IPS-NIHi7 (cell line): Measurements from ENCODE around the gene XXYLT1.
"Not testable (repeated sequence)": the region's sequence is repeated elsewhere in the genome, so short reads cannot be mapped to it uniquely, and the experiment has no call there.

ENCODE experiments used
- DNase-seq: peaks from one replicate; pipeline ENCODE4 v3.0.0; 2012; ENCODE audit warnings: mixed read lengths; ENCODE audit errors: extremely low spot score

The XXYLT1 gene

DNA sequence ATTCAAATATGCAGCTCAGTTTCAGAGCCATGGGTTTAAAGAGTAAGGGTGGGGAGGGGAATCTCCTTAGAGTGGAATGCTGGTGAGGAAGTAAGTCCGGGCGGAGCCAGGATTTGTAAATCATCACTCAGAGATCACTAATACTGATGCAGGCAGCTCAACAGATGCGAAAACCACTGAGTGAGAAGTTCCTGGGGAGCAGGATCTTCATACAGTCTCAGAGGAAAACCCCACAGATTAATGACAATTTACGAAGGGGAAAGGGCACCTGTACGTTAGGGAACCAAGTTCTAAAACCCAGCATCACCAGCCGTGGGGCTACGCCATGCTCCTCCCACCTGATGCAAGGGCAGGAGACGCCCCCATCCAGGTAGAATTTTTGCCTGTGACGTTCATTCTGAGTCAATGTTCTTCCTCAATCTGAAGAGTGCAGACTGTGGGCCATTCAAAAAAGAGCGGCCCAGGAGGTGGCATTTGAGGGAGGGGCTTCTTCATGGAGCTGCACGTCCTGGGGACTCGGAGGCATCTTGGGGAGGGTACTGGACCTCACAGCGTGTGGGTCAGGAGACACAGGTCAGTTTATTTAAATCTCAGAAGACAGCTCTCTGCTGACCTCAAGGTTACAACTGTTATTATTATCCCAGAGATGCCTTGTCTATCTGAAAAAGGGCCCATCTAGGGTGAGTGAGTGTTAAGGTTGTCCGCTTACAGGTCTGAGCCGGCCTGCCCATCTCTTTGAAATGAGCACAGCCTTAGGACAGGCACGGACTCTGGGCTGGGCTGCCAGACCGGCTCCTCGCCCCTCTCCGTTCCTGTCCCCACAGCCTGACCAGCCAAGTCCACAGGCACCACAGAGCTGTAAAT, 228.0 kb downstream of the XXYLT1 start:
- no peak for DNase-seq

DNA sequence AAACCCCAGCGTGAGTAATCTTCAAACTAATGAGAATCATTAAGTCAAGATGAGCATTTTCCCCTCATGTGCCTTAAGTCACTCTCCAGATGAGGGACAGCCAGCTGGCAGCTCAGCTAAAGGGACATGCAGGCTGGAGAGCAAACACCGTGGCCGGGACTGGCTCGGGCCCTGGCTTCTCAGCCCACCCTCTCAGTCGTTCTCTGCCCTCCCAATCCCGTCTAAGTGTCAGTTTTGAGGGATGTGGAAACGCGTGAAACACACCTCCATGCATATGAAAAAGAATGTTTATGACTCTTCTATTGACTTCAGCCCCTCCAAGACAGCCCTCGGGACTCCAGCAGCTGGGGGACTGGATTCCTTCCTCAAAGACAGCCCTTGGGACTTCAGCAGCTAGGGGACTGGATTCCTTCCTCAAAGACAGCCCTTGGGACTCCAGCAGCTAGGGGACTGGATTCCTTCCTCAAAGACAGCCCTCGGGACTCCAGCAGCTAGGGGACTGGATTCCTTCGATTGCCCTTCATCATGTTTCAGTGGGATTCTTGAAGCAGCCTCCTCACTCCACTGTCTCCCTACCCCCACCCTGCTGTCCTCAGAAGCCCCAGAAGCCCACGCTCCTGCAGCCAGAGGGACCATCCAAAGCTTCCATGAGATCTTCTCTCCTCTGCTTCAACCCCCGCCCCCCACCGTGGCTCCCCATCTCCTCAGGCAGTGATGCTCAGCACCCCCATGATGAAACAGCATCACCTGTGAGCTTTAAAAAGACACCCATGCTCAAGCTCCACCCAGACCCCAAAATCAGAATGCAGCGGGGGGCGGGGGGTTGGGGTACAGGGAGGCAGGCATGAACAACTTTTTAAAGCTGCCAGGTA, 228.9 kb downstream of the XXYLT1 start:
- no peak for DNase-seq

DNA sequence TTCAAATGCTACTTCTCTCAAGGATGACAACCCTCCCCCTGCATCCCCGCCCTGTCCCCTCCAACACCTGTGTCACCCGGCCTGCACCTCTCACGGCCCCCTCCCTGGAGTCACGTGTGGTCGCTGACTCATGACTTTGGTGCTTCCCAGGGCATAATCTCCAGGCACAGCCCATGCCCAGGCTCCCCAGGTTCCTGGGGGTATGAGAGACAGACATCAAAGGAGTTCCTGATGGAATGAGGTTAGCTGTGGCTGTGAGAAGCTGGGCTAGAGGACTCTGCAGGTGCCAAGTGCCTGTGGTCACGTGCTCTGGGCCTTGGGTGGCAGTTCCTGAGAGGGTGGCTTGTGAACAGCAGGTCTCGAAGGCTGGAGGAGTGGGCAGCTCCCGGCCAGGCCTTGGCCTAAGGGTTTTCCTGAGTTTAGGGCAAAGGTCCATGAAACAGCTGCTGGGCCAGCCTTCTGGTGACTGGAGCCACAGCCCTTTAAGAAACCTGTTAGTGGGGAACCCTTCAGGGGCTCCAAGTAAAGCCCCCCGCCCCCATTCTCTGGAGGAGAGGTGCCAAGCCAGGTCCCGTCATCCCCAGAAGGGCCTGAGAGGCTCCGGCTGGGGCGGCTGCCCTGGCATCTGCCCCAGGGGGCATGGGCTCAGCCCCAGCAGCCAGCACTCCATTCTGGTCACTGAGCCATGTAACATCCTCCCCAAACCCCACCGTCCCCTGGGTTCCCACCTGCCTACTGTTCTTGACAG, 230.0 kb downstream of the XXYLT1 start:
- peak; percentile 13 for DNase-seq

DNA sequence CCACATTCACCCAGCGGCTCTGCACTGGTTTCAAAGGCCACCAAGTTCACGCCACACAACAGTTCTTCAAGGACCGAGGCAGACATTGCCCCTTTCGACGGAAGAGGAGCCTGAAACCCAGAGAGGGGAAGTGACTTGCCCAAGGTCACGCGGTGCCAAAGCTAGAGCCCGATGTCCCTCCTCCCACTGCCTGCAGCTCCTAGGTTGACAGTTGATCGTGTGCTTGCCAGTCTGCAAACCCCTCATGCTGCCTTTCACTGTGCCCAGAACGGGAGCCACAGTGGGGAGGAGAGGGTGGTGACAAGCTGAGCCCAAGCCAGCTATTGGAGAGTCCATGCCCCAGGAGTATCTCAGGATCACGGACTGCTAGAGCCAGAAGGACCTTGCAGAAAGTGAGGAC, 230.9 kb downstream of the XXYLT1 start:
- DNase-seq: peak; percentile 6

DNA sequence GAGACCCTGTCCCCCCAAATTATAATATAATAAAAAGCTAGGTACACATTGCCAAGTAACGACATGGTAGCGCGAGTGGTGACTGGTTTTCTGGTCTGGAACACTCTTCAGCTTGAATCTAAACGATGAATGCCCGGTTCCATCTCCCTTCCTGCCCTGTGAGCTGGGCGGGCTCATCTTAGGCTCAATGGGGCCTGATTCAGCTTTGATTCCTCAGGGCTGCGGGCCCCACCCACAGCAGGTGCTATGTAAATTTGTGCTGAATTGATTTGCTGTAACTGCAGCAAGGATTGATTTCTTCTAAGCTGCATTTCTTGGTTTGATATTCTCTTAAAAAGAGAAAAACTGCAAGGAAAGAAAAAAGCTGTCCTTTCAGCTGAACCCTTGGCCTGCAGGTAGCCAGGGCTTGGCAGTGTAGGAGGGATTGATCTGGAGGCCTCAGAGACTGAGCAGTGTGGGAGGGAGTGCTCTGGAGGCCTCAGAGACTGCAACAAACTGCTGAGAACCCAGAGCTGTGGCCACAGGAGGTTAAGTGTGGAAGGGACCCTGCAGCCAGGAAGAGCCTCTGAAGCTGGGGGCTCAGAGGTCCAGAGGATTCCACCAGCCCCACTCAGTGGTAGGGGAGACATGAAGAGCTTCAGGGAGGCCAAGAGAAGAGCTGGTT, 231.6 kb downstream of the XXYLT1 start:
- DNase-seq: no peak

DNA sequence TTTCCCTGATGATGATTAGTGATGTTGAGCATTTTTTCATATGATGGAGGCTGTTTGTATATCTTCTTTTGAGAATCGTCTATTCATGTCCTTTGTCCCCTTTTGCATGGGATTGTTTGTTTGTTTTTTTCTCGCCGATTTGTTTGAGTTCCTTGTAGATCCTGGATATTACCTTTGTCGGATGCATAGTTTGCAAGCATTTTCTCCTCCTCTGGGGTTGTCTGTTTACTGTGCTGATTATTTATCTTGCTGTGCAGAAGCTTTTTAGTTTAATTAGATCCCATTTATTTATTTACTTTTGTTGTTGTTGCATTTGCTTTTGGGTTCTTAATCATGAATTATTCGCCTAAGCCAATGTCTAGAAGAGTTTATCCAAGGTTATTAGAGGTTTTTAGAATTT, 232.8 kb downstream of the XXYLT1 start:
- DNase-seq: no peak

DNA sequence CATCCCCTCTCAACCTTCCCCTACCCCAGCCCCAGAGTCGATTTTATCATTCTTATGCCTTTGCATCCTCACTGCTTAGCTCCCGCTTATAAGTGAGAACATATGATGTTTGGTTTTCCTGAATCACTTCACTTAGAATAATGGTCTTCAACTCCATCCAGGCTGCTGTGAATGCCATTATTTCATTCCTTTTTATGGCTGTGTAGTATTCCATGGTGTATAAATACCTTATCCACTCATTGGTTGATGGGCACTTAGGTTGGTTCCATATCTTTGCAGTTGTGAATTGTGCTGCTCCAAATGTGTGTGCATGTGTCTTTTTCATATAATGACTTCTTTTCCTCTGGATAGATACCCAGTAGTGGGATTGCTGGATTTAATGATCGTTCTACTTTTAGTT, 233.4 kb downstream of the XXYLT1 start:
- DNase-seq: not testable (repeated sequence)

DNA sequence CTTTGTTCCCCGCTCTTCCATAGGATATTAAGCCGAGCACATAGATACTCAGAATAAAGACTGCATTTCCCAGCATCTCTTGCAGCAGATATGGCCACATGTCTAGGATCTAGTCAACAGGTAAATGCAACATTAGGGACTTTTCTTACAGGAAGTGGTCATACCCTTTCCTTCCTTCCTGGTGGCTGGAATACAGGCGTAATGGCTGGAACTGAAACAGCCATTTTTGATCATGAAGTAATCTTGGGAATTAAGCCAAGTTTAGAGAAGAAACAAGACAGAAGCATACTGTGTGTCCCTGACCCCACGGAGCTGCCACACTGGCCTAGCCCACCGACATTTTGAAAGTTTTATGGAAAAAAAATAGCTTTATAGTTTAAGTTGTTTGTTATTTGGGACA, 234.0 kb downstream of the XXYLT1 start:
- no peak for DNase-seq

DNA sequence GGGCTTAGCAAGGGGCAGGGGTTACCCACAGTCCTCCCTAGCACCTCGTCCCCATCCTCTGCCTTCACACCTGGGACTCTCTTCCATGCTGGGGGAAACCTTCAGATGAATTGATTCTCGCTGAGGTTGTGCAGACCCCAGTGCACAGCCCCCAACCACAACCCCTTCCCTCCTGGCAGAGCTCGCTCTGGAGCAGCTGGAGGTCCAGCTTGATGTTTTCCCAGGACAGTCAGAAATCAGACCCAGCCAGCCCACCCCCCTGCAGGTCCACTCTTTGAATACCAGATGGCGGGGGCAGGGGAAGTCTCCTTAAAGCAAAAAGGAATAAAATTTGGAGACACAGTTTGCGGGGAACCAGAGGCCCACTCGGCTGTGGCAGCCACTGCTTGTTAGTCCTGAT, 234.4 kb downstream of the XXYLT1 start:
- no peak for DNase-seq

DNA sequence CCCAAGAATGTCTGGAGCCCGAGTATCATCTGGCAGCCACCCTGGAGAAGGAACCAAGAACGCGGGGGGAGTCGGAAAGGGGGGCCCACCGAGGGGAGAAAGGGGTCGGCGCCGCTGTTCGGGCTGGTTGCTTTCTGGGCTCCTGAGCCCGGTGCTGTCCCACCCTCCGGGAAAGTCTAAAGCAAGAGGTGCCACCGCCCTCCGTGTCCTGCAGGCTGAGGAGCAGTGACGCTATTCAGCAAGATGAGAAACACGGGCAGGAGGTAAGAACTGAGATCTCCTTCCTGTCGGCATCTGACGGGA, 234.8 kb downstream of the XXYLT1 start:
- no peak for DNase-seq

DNA sequence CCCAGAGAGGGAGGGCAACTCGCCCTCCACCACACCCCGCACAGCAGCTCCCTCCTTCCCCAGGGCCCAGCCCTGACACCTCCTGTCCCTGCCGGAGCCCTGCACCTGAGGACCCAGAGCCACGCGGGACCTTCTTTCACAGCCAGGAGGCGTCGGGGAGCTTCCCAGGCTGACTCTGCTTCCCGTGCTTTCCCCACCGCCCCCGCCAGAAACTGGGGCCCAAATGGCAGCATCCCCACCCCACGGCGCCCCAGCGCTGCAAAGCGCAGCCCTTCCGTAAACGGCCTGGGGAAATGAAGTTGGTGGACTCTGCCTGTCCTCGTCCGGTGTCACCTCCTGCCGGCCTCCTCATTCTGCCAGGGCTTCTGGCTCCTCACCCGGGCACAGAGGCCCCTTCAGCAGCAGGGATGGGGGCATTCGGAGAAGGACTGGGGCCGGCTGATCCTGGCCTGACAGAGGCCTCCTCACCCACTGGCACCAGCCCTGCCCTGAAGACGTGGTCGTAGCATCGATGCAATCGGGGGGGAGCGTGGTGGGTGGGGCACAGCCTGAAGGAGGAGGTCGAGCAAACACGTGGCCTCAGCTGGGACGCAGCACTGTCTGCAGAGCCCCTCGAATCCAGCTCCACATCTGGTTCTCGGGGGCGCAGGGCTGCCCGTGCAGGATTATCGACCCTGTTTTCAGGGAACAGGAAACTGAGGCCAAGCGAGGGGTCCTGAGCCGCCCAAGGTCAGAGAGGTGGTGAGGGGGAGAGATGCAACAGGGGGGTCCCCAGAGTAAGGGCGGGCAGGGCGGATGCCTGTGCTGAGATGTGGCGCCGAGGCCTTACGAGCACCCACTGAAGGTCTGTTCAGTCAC, 235.4 kb downstream of the XXYLT1 start:
- DNase-seq: peak; percentile 72

DNA sequence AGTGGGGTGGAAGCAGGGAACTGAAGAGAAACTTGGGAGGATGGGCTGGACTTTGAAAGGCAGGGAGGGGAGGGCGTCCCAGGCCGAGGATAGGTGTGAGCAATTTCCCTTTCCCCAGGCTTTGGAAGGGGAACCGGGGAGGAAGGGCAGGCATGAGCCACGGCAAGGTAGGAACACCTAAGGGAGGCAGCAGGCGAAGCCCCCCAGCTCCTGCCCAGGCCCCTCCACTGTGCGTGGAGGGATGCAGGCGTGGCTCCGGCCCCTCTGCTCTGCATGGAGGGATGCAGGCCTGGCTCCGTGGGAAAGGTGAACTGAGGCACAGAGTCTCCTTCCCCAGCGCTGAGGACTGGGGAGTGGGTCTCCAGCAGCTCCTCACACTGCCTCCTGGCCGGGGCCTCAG, 236.4 kb downstream of the XXYLT1 start:
- DNase-seq: no peak

DNA sequence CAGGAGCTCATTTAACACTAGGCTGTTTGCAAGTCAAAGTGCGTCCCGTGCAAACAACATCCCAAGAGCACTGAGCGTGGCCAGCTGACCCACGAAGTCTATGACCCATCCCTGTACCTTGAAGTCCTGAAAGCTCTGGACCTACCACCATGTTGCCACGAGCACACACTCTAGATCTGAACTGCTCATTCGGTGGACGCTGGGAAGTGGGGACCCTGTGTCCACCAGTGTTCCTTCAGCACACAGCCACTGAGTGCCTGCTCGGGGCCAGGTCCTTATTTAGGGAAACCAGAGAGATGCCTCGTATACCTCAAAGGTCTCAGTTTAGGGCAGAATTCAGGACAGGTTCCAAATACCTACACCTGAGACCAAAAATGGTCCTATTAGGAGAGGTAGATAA, 236.9 kb downstream of the XXYLT1 start:
- no peak for DNase-seq

DNA sequence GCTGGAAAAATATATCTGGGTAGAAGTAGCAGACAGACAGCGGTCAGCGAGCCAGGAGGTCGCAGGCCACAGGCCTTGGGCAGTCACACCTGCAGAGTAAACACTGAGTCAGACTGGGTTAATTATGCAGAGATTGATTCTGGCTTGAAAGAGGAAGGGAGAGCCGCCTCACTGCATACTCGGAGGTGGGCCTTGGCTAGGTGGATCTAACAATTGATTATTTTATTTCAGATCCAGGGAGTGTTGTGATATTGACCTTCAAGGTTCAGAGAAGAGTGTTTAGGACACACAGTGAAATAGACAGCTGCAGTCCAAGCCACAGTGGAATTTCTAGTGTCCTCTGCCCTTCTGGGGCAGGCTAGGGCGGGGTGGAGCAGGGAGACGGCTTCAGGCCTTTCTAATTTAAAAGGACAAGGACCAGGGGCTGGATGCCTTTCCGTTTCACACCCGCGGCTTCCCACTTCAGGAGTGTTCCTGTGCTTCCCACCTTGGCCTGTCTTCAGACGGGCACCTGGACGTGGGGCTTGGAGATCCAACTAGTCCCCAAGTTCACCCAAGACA, 237.3 kb downstream of the XXYLT1 start:
- DNase-seq: no peak

DNA sequence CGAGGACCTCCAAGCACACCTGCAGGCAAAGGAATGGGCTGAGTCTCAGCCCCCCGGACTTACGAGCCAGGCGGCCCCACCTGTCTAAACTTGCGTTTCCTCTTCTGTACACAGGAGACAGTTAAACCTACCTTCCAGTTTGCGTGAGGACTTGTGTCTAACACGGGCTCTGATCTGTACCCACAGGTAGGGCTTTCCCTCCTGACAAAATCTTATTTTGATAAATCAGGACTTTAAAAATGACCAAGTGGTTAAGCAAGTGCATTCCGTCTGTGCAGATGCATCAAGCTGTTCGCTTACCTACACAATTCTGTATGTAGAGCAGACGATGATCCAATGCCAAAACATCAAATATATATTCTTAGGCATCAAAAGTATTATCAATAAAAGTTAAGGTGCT, 238.0 kb downstream of the XXYLT1 start:
- no peak for DNase-seq

DNA sequence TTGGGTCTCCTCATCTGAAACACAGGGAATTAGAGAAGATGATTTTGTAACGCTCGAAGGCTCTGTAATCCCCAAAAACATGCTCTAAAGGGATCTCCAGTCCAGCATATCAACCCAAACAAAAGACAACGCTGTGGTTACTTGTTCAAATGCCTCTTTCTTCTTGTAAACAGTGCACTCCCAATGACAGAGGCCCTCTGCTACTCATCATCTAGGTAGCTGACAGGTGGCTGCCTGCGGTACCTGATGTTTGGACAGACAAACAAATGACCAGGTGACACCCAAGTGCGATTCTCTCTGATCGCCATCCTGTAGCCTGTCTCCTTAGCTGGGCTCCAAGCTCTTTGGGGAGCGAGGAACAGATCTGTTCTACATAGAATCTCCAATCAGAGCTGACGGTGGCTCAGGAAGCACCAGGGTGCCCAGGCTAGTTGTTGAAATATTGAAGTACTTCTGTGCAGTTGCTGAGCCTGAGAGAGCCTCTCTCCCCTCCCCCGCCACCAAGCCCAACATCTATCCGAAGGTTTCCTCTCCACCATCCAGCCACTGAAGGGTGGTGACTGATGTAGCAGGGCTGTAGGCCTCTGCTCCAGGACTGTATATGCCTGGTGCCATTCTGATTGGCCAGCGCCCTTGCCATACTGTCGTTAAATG, 238.7 kb downstream of the XXYLT1 start:
- DNase-seq: no peak

DNA sequence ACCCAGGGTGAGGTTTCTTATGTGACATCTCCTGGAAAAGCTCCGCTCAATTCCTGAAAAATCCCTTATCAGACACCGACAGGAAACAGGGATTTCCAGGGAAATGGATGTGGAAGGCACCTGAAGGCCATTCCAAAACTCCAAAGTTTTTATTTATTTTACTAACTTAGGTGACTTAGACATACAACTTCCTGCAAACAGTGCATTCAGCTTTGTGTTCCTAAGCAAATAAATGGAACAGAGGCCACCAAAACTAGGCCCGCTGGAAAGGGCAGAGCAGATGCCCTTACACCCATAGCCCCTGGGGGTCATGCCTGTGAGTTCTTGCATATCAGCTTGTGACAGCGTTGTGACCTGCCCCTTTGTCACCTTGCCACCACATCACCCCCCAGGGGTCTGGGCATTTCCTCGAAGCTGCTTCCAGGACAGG, 239.4 kb downstream of the XXYLT1 start:
- DNase-seq: no peak

DNA sequence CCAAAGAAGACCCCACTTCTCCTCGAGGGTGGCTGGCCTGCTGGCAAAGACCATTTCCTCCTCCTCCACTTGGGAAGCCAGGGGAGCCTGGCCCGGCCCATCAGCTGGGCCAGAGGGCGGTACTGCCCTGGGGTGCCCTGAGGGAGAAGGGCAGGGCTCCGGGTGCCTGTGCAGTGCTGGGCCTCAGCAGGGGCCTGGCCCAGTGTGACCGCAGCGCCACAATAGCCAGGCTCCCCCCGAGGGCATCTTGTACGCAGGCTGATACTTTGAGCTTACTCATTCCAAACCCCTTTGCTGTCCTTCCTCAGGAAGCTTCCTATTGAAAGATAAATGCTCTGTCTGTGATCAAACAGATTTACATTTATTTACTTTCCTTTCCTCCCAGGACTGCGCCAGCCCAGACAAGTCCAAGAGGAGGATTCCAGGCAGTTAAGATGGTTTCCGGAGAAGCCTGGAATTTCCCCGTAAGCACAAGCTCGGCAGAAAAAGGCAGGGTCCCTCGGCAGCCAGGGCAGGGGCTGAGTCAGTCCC, 240.1 kb downstream of the XXYLT1 start:
- no peak for DNase-seq

DNA sequence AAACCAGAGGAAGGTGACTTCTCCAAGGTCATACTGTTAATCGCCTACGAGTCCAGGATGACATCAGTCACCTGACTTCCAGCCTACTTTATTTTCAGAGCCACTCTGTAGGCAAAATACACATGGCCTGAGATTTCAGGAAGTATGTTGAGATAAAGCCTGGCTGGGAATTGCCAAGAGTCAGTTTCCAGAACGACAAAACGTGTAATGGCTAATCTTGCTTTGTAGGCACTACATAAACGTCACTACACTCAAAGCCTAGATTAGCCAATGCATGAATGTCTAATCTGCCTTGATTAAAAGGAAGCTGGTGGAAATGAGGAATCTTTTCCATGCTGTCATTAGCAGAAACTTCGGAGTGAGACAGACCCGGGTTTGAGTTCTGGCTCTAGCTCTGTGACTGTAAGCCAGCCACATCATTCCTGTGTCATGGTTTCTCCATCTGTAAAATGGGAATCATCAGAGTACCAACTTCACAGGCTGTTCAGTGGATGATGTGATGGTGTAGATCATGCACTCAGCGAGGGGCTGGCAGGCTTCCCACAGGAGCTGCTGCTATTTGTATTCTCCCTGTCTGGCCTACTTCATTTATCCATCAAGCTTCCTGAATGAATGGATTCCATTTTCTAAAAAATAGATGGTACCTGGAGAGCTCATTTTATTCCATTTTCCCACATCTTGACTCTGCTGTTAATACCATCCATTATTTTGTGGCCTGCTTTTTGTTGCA, 241.9 kb downstream of the XXYLT1 start:
- DNase-seq: no peak
